Stimulated activated CD4-positive, alpha-beta T cell treated with anti-CD3 and anti-CD28 coated beads, TNF-alpha, amount 100 ng/mL, for 1 hour (primary cell): ENCODE results near the gene GLRX.

ENCODE experiments used
- DNase-seq, 3 donors: peaks; one replicate each; pipeline ENCODE4 v3.0.0-alpha.2; 2020; ENCODE audit warnings: low read depth in 3 of 3, low spot score in 1 of 3

Gene GLRX

GRCh38 chr5:95784514-95785302 is 37.8 kb downstream of the GLRX start:
- DNase-seq, result no peak

GRCh38 chr5:95783661-95784060 is 38.9 kb downstream of the GLRX start:
- DNase-seq, result no peak

GRCh38 chr5:95782181-95782580 is 40.3 kb downstream of the GLRX start:
- DNase-seq, result no peak

- peak; percentile 41 to 47 (median 45) for DNase-seq
Observed at GRCh38 chr5:95781101-95781583, 41.4 kb downstream of the GLRX start.

- no peak for DNase-seq
Observed at GRCh38 chr5:95780597-95780996, 41.9 kb downstream of the GLRX start.

- no peak for DNase-seq
Observed at GRCh38 chr5:95779611-95780010, 42.9 kb downstream of the GLRX start.

- no peak for DNase-seq
Observed at GRCh38 chr5:95778713-95779436, 43.7 kb downstream of the GLRX start.

- no peak for DNase-seq
Observed at GRCh38 chr5:95777441-95777840, 45.1 kb downstream of the GLRX start.

GRCh38 chr5:95773335-95774059 is 49.0 kb downstream of the GLRX start:
- DNase-seq, result no peak

GRCh38 chr5:95771892-95772291 is 50.6 kb downstream of the GLRX start:
- no peak for DNase-seq

- no peak for DNase-seq
Observed at GRCh38 chr5:95770830-95771708, 51.5 kb downstream of the GLRX start.

- no peak for DNase-seq
Observed at GRCh38 chr5:95768731-95769130, 53.8 kb downstream of the GLRX start.

- no peak for DNase-seq
Observed at GRCh38 chr5:95763941-95764340, 58.6 kb downstream of the GLRX start.
